Endothelial cell of umbilical vein (primary cell): Measurements from ENCODE around the gene GYS2. TPM values are rescaled to one million over a fixed set of nuclear protein-coding genes. Genes with fewer than 3 reads are reported as not detected.

Source experiments
- BruUV-seq: library from RNA; stranded (reverse); fragments of 400-500 nt; replicated peaks from 2 replicates; lab custom pipeline; 2021; lab: Mats Ljungman, UMichigan
- CTCF ChIA-PET: fragments of 300-600, 350-600 bp; sonication (Branson Sonifier 250); formaldehyde crosslinking; loops from one replicate; lab custom pipeline; 2021; ENCODE audit warnings: antibody characterized with exemption, inconsistent platforms; lab: Charles Lee
- POLR2A ChIA-PET: fragments of 300-600, 350-600 bp; sonication (Branson Sonifier 250); formaldehyde crosslinking; loops from one replicate; lab custom pipeline; 2021; ENCODE audit warnings: antibody characterized with exemption, inconsistent platforms; lab: Charles Lee
- DNase-seq: peaks from one replicate; pipeline ENCODE4 v3.0.0-alpha.2; 2011; ENCODE audit warnings: low read depth, low spot score
- FAIRE-seq: peaks from 2 replicates; lab custom pipeline; 2011; peaks lifted over from hg19 to GRCh38; lab: Jason Lieb, UNC
- H2AFZ ChIP-seq: 2 replicates; pipeline ENCODE4 v1.6.0; 2012; ENCODE audit warnings: low read depth, low read length, control low read depth, inconsistent platforms
- H3K27ac ChIP-seq: 2 replicates; pipeline ENCODE4 v1.5.1; 2011; ENCODE audit warnings: low read depth, mild to moderate bottlenecking, control low read depth, low read length, moderate library complexity; ENCODE audit not compliant: insufficient read depth
- H3K27me3 ChIP-seq, 2 experiments: 2 replicates each; pipeline versions ENCODE4 v1.6.0 to v1.6.1; 2011; ENCODE audit warnings: low read length in 2 of 2, mixed read lengths in 1 of 2; ENCODE audit not compliant: control insufficient read depth in 2 of 2, insufficient read depth in 2 of 2
- H3K36me3 ChIP-seq, 2 experiments: 2 replicates in 1 of 2; 3 replicates in 1 of 2; pipeline ENCODE4 v1.5.1; 2011; ENCODE audit warnings: low read length in 2 of 2, mild to moderate bottlenecking in 1 of 2, moderate library complexity in 1 of 2; ENCODE audit not compliant: control insufficient read depth in 2 of 2, insufficient read depth in 2 of 2; ENCODE audit errors: extremely low read depth in 1 of 2
- H3K4me1 ChIP-seq: 3 replicates; pipeline ENCODE4 v1.5.1; 2011; ENCODE audit warnings: mild to moderate bottlenecking, low read length; ENCODE audit not compliant: control insufficient read depth, insufficient read depth; ENCODE audit errors: extremely low read depth
- H3K4me2 ChIP-seq: 2 replicates; pipeline ENCODE4 v1.6.1; 2011; ENCODE audit warnings: low read length, control low read depth, mixed read lengths; ENCODE audit not compliant: insufficient read depth
- H3K4me3 ChIP-seq, 3 experiments: fragments of 200-600 bp in 1 of 3; sonication (generic), shearing (Covaris generic) in 1 of 3; replicated peaks in 1 of 3; 2 replicates each; pipeline ENCODE4 v1.5.1; 2011 to 2016; ENCODE audit warnings: control low read depth in 3 of 3, low read length in 3 of 3, mild to moderate bottlenecking in 2 of 3, inconsistent platforms in 1 of 3, low read depth in 1 of 3, moderate library complexity in 1 of 3; ENCODE audit not compliant: insufficient read depth in 1 of 3
- H3K79me2 ChIP-seq: 2 replicates; pipeline ENCODE4 v1.6.0; 2012; ENCODE audit warnings: low read length, inconsistent platforms; ENCODE audit not compliant: control insufficient read depth, insufficient read depth
- H3K9ac ChIP-seq: replicated peaks from 2 replicates; pipeline ENCODE3; 2011; ENCODE audit warnings: low read length, control low read depth; ENCODE audit not compliant: insufficient read depth; ENCODE audit errors: extremely low read depth
- H3K9me1 ChIP-seq: replicated peaks from 3 replicates; pipeline ENCODE4 v1.6.0; 2011; ENCODE audit warnings: mild to moderate bottlenecking, low read length; ENCODE audit not compliant: control insufficient read depth, insufficient read depth; ENCODE audit errors: extremely low read depth
- H3K9me3 ChIP-seq: replicated peaks from 2 replicates; pipeline ENCODE4 v1.5.1; 2012; ENCODE audit warnings: low read length, inconsistent platforms; ENCODE audit not compliant: control insufficient read depth, insufficient read depth
- H4K20me1 ChIP-seq: replicated peaks from 2 replicates; pipeline ENCODE3; 2011; ENCODE audit warnings: mild to moderate bottlenecking, low read length; ENCODE audit not compliant: control insufficient read depth, insufficient read depth; ENCODE audit errors: extremely low read depth
- EZH2 ChIP-seq: IDR thresholded peaks from 2 replicates; pipeline ENCODE4 v1.6.1; 2012; ENCODE audit warnings: borderline replicate concordance, low read depth, mild to moderate bottlenecking, moderate library complexity, low read length, inconsistent platforms; ENCODE audit not compliant: severe bottlenecking
- FOS ChIP-seq: IDR thresholded peaks from 2 replicates; pipeline ENCODE4 v1.6.1; 2011; ENCODE audit warnings: mild to moderate bottlenecking, low read length, moderate library complexity, borderline replicate concordance; ENCODE audit not compliant: insufficient read depth
- GATA2 ChIP-seq: IDR thresholded peaks from 2 replicates; pipeline ENCODE4 v1.7.0; 2011; ENCODE audit warnings: low read depth, mild to moderate bottlenecking, moderate library complexity, mixed read lengths, low read length; ENCODE audit not compliant: insufficient read length, insufficient read depth
- JUN ChIP-seq: IDR thresholded peaks from 2 replicates; pipeline ENCODE4 v1.6.1; 2011; ENCODE audit warnings: borderline replicate concordance, low read depth; ENCODE audit not compliant: insufficient read length, insufficient read depth
- MYC ChIP-seq: IDR thresholded peaks from one replicate; pipeline ENCODE4 v1.6.1; 2011; ENCODE audit warnings: mild to moderate bottlenecking, low read depth, low read length
- POLR2A ChIP-seq: IDR thresholded peaks from 2 replicates; pipeline ENCODE4 v1.6.1; 2012; ENCODE audit warnings: low read depth, mild to moderate bottlenecking, control low read depth, low read length
- POLR2AphosphoS5 ChIP-seq: IDR thresholded peaks from 2 replicates; pipeline ENCODE4 v1.6.1; 2012; ENCODE audit warnings: low read depth, mild to moderate bottlenecking, control low read depth, low read length, moderate library complexity; ENCODE audit not compliant: insufficient read depth
- dilution Hi-C: fragments of 300-500 bp; cut with MboI; formaldehyde crosslinking; loops from one replicate; pipeline ENCODE4 v1.15.0; 2019; ENCODE audit warnings: low sequenced_read_pairs; ENCODE audit not compliant: extremely low pct_ligation_motif_present
- intact Hi-C: fragments of 100-400 bp; cut with micrococcal nuclease; formaldehyde crosslinking; loops from one replicate; pipeline ENCODE4 v1.10.0; 2022
- polyA plus RNA-seq, 4 experiments: library from polyadenylated mRNA; depleted of rRNA in 3 of 4; stranded (reverse) in 3 of 4; unstranded in 1 of 4; fragments of >200 nt; gene quantifications; 2 replicates each; pipeline versions ENCODE4 v1.2.1 to v1.2.3, GENCODE V29; 2011 to 2012; ENCODE audit warnings: missing spikeins in 1 of 4
- total RNA-seq: library from RNA; stranded (reverse); gene quantifications from 2 replicates; pipeline ENCODE4 v1.2.3, GENCODE V29; 2021
- TF ChIP-seq, protein P1 (sequence below): IDR thresholded peaks from 2 replicates; pipeline ENCODE4 v1.6.1; 2011; ENCODE audit not compliant: insufficient read depth, insufficient read length
- TF ChIP-seq, protein P2 (sequence below), 2 donors: IDR thresholded peaks; 1 replicate in 1 of 2; 2 replicates in 1 of 2; pipeline ENCODE4 v1.5.1; 2011; ENCODE audit warnings: low read length in 2 of 2, mild to moderate bottlenecking in 2 of 2, moderate library complexity in 2 of 2, control low read depth in 1 of 2, inconsistent platforms in 1 of 2, low read depth in 1 of 2; ENCODE audit not compliant: insufficient read depth in 1 of 2; ENCODE audit errors: extremely low read depth in 1 of 2

GYS2 gene
- total and polyA plus RNA-seq, 2 donors (not counting 3 experiments of a cell fraction or from before 2014, with no cell fraction given): 0.04 TPM; not detected in 1

- dilution Hi-C loops: no loop called here
- H3K9me1 ChIP-seq: no peaks in the 10 kb centered on the region
- no peak for TF ChIP-seq EZH2
- no peak for TF ChIP-seq FOS
- no peak for TF ChIP-seq JUN
- no peak for TF ChIP-seq MYC
- TF ChIP-seq, protein P1, sequence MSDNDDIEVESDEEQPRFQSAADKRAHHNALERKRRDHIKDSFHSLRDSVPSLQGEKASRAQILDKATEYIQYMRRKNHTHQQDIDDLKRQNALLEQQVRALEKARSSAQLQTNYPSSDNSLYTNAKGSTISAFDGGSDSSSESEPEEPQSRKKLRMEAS: no peak
- TF ChIP-seq GATA2: no peak
- TF ChIP-seq, protein P2, sequence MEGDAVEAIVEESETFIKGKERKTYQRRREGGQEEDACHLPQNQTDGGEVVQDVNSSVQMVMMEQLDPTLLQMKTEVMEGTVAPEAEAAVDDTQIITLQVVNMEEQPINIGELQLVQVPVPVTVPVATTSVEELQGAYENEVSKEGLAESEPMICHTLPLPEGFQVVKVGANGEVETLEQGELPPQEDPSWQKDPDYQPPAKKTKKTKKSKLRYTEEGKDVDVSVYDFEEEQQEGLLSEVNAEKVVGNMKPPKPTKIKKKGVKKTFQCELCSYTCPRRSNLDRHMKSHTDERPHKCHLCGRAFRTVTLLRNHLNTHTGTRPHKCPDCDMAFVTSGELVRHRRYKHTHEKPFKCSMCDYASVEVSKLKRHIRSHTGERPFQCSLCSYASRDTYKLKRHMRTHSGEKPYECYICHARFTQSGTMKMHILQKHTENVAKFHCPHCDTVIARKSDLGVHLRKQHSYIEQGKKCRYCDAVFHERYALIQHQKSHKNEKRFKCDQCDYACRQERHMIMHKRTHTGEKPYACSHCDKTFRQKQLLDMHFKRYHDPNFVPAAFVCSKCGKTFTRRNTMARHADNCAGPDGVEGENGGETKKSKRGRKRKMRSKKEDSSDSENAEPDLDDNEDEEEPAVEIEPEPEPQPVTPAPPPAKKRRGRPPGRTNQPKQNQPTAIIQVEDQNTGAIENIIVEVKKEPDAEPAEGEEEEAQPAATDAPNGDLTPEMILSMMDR (IDR thresholded peaks at IDR 0.05; ENCODE audit: extremely low read depth in 1 of 2, insufficient read depth in 1 of 2, low read depth in 1 of 2, low read length in 2 of 2): no peak
- no peak for TF ChIP-seq POLR2AphosphoS5
- TF ChIP-seq POLR2A: no peak
- no peak overlapping the region for H3K9ac ChIP-seq
- H4K20me1 ChIP-seq: no peaks in the 10 kb centered on the region
- intact Hi-C loops: no loop called here
- CTCF ChIA-PET: no interaction called here
- H3K4me2 ChIP-seq: no peak overlapping the region
- POLR2A ChIA-PET: no interaction called here
- no peak for FAIRE-seq
- H3K79me2 ChIP-seq: peaks cover 42% of the 10 kb centered on the region
- H3K27me3 ChIP-seq: no peaks in the 10 kb centered on the region
- no TSS peak for BruUV-seq
- H3K27ac ChIP-seq: no peak overlapping the region
- H2AFZ ChIP-seq: no peak overlapping the region
- no peaks in the 10 kb centered on the region for H3K9me3 ChIP-seq
- H3K4me3 ChIP-seq: no peak overlapping the region
- peaks cover 11 to 17% of the 10 kb centered on the region in 2 experiments for H3K36me3 ChIP-seq
- H3K4me1 ChIP-seq: no peaks in the 10 kb centered on the region
- DNase-seq: no peak
These were observed 94.9 kb downstream of the GYS2 start for GRCh38 chr12:21509768-21510167.
